Breast epithelium (tissue), 4 donors: Measurements from ENCODE around the gene SLC26A5. TPM values are rescaled to one million over a fixed set of nuclear protein-coding genes. Genes with fewer than 3 reads are reported as not detected.

Source experiments
- DNase-seq, 2 donors: peaks; one replicate each; pipeline ENCODE4 v3.0.0-alpha.2; 2019; ENCODE audit warnings: low spot score in 2 of 2
- H3K27ac ChIP-seq, 2 donors: fragments of 200-600 bp; sonication (generic) in 1 of 2; one replicate each; pipeline ENCODE4 v1.5.1; 2016 to 2019; ENCODE audit warnings: mild to moderate bottlenecking in 1 of 2
- H3K27me3 ChIP-seq, 2 donors: fragments of 200-600 bp; sonication (generic) in 1 of 2; one replicate each; pipeline versions ENCODE4 v1.5.1 to v1.6.0; 2017 to 2019; ENCODE audit warnings: control low read depth in 1 of 2, mild to moderate bottlenecking in 1 of 2
- H3K36me3 ChIP-seq: fragments of 200-600 bp; one replicate; pipeline ENCODE4 v1.5.1; 2019
- H3K4me1 ChIP-seq, 2 donors: fragments of 200-600 bp; sonication (generic); one replicate each; pipeline ENCODE4 v1.5.1; 2016 to 2019; ENCODE audit warnings: control low read depth in 1 of 2
- H3K4me3 ChIP-seq, 3 donors: fragments of 200-600 bp; sonication (generic); 1 replicate in 2 of 3; 2 replicates in 1 of 3; pipeline ENCODE4 v1.5.1; 2016 to 2019; ENCODE audit warnings: mild to moderate bottlenecking in 3 of 3, moderate library complexity in 2 of 3
- H3K9me3 ChIP-seq, 2 donors: fragments of 200-600 bp; sonication (generic) in 1 of 2; one replicate each; pipeline ENCODE4 v1.5.1; 2016 to 2019; ENCODE audit warnings: control low read depth in 1 of 2
- CTCF ChIP-seq, 3 donors: fragments of 450-650 bp; IDR thresholded peaks; one replicate each; pipeline ENCODE4 v1.5.1; 2016 to 2017; ENCODE audit warnings: antibody characterized with exemption in 3 of 3, mild to moderate bottlenecking in 3 of 3, moderate library complexity in 3 of 3
- POLR2A ChIP-seq: fragments of 450-650 bp; IDR thresholded peaks from one replicate; pipeline ENCODE4 v1.6.1; 2016; ENCODE audit warnings: antibody characterized with exemption, mild to moderate bottlenecking, moderate library complexity
- POLR2AphosphoS5 ChIP-seq, 3 donors: sonication (generic); formaldehyde crosslinking; IDR thresholded peaks; one replicate each; pipeline ENCODE4 v1.6.1; 2017; ENCODE audit warnings: antibody characterized with exemption in 3 of 3
- intact Hi-C: fragments of 100-400 bp; cut with DNase I; formaldehyde crosslinking; loops from one replicate; pipeline ENCODE4 v1.15.1; 2023; ENCODE audit warnings: low total_unique reads
- total RNA-seq, 3 donors: library from RNA; depleted of rRNA; stranded (reverse); fragments of >200 nt; gene quantifications; one replicate each; pipeline ENCODE4 v1.1.0, GENCODE V29; 2016

The SLC26A5 gene
- total RNA-seq, 3 donors from 2014 or later = 0.48 to 3.6 (median 1.0) TPM

GRCh38 chr7:103445228-103446048 is 569 bp downstream of the SLC26A5 start:
- H3K9me3 ChIP-seq = no peaks in the 10 kb centered on the region
- TF ChIP-seq POLR2AphosphoS5 (IDR thresholded peaks at IDR 0.05) (no peak), POLR2A (no peak), CTCF (IDR thresholded peaks at IDR 0.05) (no peak)
- no peaks in the 10 kb centered on the region for H3K4me1 ChIP-seq
- no peaks in the 10 kb centered on the region for H3K36me3 ChIP-seq
- intact Hi-C loops = no loop called here
- H3K4me3 ChIP-seq = peak overlapping the region; percentile 13 to 73 (median 50)
- DNase-seq = no peak
- H3K27me3 ChIP-seq = peaks cover 0 to 23% of the 10 kb centered on the region in 2 donors
- peak overlapping the region; percentile 21 to 77 for H3K27ac ChIP-seq

- Histone ChIP-seq H3K36me3 (no peaks in the 10 kb centered on the region), H3K4me1 (no peaks in the 10 kb centered on the region), H3K9me3 (no peaks in the 10 kb centered on the region), H3K4me3 (no peak overlapping the region), H3K27me3 (peaks cover 0 to 8% of the 10 kb centered on the region in 2 donors), H3K27ac (no peak overlapping the region)
- no peak for DNase-seq
- TF ChIP-seq POLR2AphosphoS5 (IDR thresholded peaks at IDR 0.05) = no peak
- no peak for TF ChIP-seq CTCF (IDR thresholded peaks at IDR 0.05)
- TF ChIP-seq POLR2A = no peak
- intact Hi-C loops = no loop called here
Measured at GRCh38 chr7:103439661-103440060, 6.3 kb downstream of the SLC26A5 start.

GRCh38 chr7:103437623-103438022 is 8.4 kb downstream of the SLC26A5 start:
- H3K4me1 ChIP-seq = no peaks in the 10 kb centered on the region
- no peaks in the 10 kb centered on the region for H3K36me3 ChIP-seq
- H3K27me3 ChIP-seq = no peaks in the 10 kb centered on the region
- intact Hi-C loops = no loop called here
- DNase-seq = no peak
- H3K9me3 ChIP-seq = no peaks in the 10 kb centered on the region
- no peak overlapping the region for H3K27ac ChIP-seq
- H3K4me3 ChIP-seq = no peak overlapping the region
- TF ChIP-seq POLR2A (no peak), POLR2AphosphoS5 (IDR thresholded peaks at IDR 0.05) (no peak)

GRCh38 chr7:103432712-103433111 is 13.3 kb downstream of the SLC26A5 start:
- H3K9me3 ChIP-seq = no peaks in the 10 kb centered on the region
- TF ChIP-seq POLR2A (no peak), POLR2AphosphoS5 (IDR thresholded peaks at IDR 0.05) (no peak), CTCF (IDR thresholded peaks at IDR 0.05) (no peak)

GRCh38 chr7:103425177-103425576 is 20.8 kb downstream of the SLC26A5 start:
- H3K4me1 ChIP-seq = no peaks in the 10 kb centered on the region
- no peaks in the 10 kb centered on the region for H3K36me3 ChIP-seq
- DNase-seq = no peak
- intact Hi-C loops = no loop called here
- no peak overlapping the region for H3K27ac ChIP-seq
- no peaks in the 10 kb centered on the region for H3K9me3 ChIP-seq
- TF ChIP-seq CTCF (IDR thresholded peaks at IDR 0.05) (no peak), POLR2AphosphoS5 (IDR thresholded peaks at IDR 0.05) (no peak), POLR2A (no peak)
- no peak overlapping the region for H3K4me3 ChIP-seq
- H3K27me3 ChIP-seq = no peaks in the 10 kb centered on the region

More at GRCh38 chr7:103432712-103433111, 13.3 kb downstream of the SLC26A5 start:
- Histone ChIP-seq H3K4me1 (no peaks in the 10 kb centered on the region), H3K36me3 (no peaks in the 10 kb centered on the region), H3K27ac (no peak overlapping the region), H3K4me3 (no peak overlapping the region), H3K27me3 (no peaks in the 10 kb centered on the region)
- DNase-seq = no peak
- intact Hi-C loops = no loop called here
